Small intestine (tissue), 7 donors: Measurements from ENCODE around the gene SMTNL1. TPM values are rescaled to one million over a fixed set of nuclear protein-coding genes. Genes with fewer than 3 reads are reported as not detected.

Experiments
- DNase-seq, 2 donors: peaks; one replicate each; pipeline versions ENCODE4 v3.0.0 to v3.0.0-alpha.2; 2013
- FAIRE-seq: peaks from 2 replicates; lab custom pipeline; 2012; peaks lifted over from hg19 to GRCh38; lab: Jason Lieb, UNC
- H3K27ac ChIP-seq, 3 donors: one replicate each; pipeline ENCODE4 v1.5.1; 2013; ENCODE audit warnings: low read length in 2 of 3, mild to moderate bottlenecking in 2 of 3, control low read depth in 1 of 3, inconsistent platforms in 1 of 3, low read depth in 1 of 3, moderate library complexity in 1 of 3
- H3K27me3 ChIP-seq, 3 donors: one replicate each; pipeline ENCODE4 v1.6.1; 2013; ENCODE audit warnings: low read length in 3 of 3, inconsistent platforms in 1 of 3; ENCODE audit not compliant: control insufficient read depth in 3 of 3, insufficient read depth in 3 of 3
- H3K36me3 ChIP-seq, 3 donors: one replicate each; pipeline ENCODE4 v1.6.1; 2013; ENCODE audit warnings: low read length in 3 of 3, inconsistent platforms in 1 of 3, low read depth in 1 of 3, mild to moderate bottlenecking in 1 of 3, moderate library complexity in 1 of 3; ENCODE audit not compliant: control insufficient read depth in 3 of 3, insufficient read depth in 2 of 3
- H3K4me1 ChIP-seq, 3 donors: one replicate each; pipeline ENCODE4 v1.6.1; 2013; ENCODE audit warnings: low read length in 2 of 3, inconsistent platforms in 1 of 3, low read depth in 1 of 3, mild to moderate bottlenecking in 1 of 3, moderate library complexity in 1 of 3; ENCODE audit not compliant: control insufficient read depth in 3 of 3, insufficient read depth in 2 of 3
- H3K4me3 ChIP-seq, 3 donors: one replicate each; pipeline ENCODE4 v1.5.1; 2013; ENCODE audit warnings: low read length in 3 of 3, control low read depth in 1 of 3, inconsistent platforms in 1 of 3, low read depth in 1 of 3, mild to moderate bottlenecking in 1 of 3, moderate library complexity in 1 of 3
- H3K9me3 ChIP-seq, 2 donors: one replicate each; pipeline ENCODE4 v1.6.1; 2013; ENCODE audit warnings: low read depth in 1 of 2, low read length in 1 of 2; ENCODE audit not compliant: control insufficient read depth in 2 of 2, insufficient read depth in 1 of 2
- WGBS, 3 donors: extraction: QIAGEN DNeasy Blood & Tissue Kit; methylation state at CpG; one replicate each; pipeline ENCODE4 v1.1.7; 2013; 5-methylcytosine and 5-hydroxymethylcytosine counted together
- polyA plus RNA-seq, 4 donors: library from polyadenylated mRNA; stranded (reverse) in 3 of 4; unstranded in 1 of 4; fragments of 200-250 nt in 3 of 4; fragments of 120-200 nt in 1 of 4; gene quantifications; one replicate each; pipeline versions ENCODE4 v1.2.1 to v1.2.3, GENCODE V29; 2013
- donor health status: healthy with polysubstance abuse.
- donor health status: control.
- donor health status: control.
- donor health status: Bipolar disorder and iron deficiency.
- donor health status: healthy.

Gene SMTNL1
- polyA plus RNA-seq, 4 donors, result 0.58 TPM; not detected in 3

GRCh38 chr11:57497303-57498247, 39.8 kb upstream of the SMTNL1 start:
- H3K4me3 ChIP-seq, result no peak overlapping the region
- FAIRE-seq (no peak), DNase-seq (peak; percentile 62 to 85)
- no peaks in the 10 kb centered on the region for H3K9me3 ChIP-seq
- H3K36me3 ChIP-seq, result peaks cover 0 to 39% (median 0%) of the 10 kb centered on the region in 3 donors
- peaks cover 0 to 49% (median 0%) of the 10 kb centered on the region in 3 donors for H3K4me1 ChIP-seq
- H3K27me3 ChIP-seq, result no peaks in the 10 kb centered on the region
- WGBS, 3 donors, result 32 to 75% (median 50%) methylated on average over 15 of the region's 15 CpGs
- H3K27ac ChIP-seq, result peak overlapping the region in 1 of 3 donors; percentile 79

- Histone ChIP-seq H3K9me3 (no peaks in the 10 kb centered on the region), H3K36me3 (peaks cover 0 to 36% (median 0%) of the 10 kb centered on the region in 3 donors), H3K27ac (peak overlapping the region in 1 of 3 donors; percentile 79), H3K27me3 (no peaks in the 10 kb centered on the region), H3K4me1 (peaks cover 0 to 50% (median 3%) of the 10 kb centered on the region in 3 donors), H3K4me3 (no peak overlapping the region)
- WGBS, 3 donors, result 32 to 74% (median 46%) methylated on average over 6 of the region's 6 CpGs
- DNase-seq (peak; percentile 24 to 46), FAIRE-seq (no peak)
Observed at GRCh38 chr11:57498540-57498939, 38.9 kb upstream of the SMTNL1 start.

GRCh38 chr11:57499413-57499982, 37.9 kb upstream of the SMTNL1 start:
- Histone ChIP-seq H3K36me3 (peaks cover 0 to 29% (median 0%) of the 10 kb centered on the region in 3 donors), H3K4me3 (peak overlapping the region in 1 of 3 donors; percentile 36), H3K27me3 (no peaks in the 10 kb centered on the region), H3K9me3 (no peaks in the 10 kb centered on the region), H3K27ac (peak overlapping the region; percentile 37 to 78 (median 64)), H3K4me1 (peaks cover 0 to 46% (median 3%) of the 10 kb centered on the region in 3 donors)
- WGBS, 3 donors, result 10 to 21% (median 16%) methylated on average over 34 to 35 of the region's 35 CpGs
- peak; percentile 95 to 97 for DNase-seq
- no peak for FAIRE-seq

- H3K27ac ChIP-seq, result peak overlapping the region in 2 of 3 donors; percentile 36 to 78
- 45 to 49% (median 48%) methylated on average over 12 of the region's 12 CpGs for WGBS, 3 donors
- peaks cover 0 to 28% (median 0%) of the 10 kb centered on the region in 3 donors for H3K36me3 ChIP-seq
- H3K27me3 ChIP-seq, result no peaks in the 10 kb centered on the region
- DNase-seq (no peak), FAIRE-seq (no peak)
- H3K9me3 ChIP-seq, result no peaks in the 10 kb centered on the region
- peaks cover 0 to 46% (median 3%) of the 10 kb centered on the region in 3 donors for H3K4me1 ChIP-seq
- H3K4me3 ChIP-seq, result peak overlapping the region in 1 of 3 donors; percentile 36
Observed at GRCh38 chr11:57499983-57500461, 37.4 kb upstream of the SMTNL1 start.

GRCh38 chr11:57500515-57500914, 36.9 kb upstream of the SMTNL1 start:
- H3K36me3 ChIP-seq, result peaks cover 0 to 29% (median 0%) of the 10 kb centered on the region in 3 donors
- peaks cover 0 to 46% (median 3%) of the 10 kb centered on the region in 3 donors for H3K4me1 ChIP-seq
- FAIRE-seq (no peak), DNase-seq (no peak)
- H3K9me3 ChIP-seq, result no peaks in the 10 kb centered on the region
- 86 to 87% (median 86%) methylated on average over 8 of the region's 8 CpGs for WGBS, 3 donors
- no peak overlapping the region for H3K4me3 ChIP-seq
- H3K27me3 ChIP-seq, result no peaks in the 10 kb centered on the region
- peak overlapping the region in 1 of 3 donors; percentile 36 for H3K27ac ChIP-seq

GRCh38 chr11:57500926-57501325, 36.5 kb upstream of the SMTNL1 start:
- Histone ChIP-seq H3K27ac (no peak overlapping the region), H3K4me1 (peaks cover 0 to 46% (median 3%) of the 10 kb centered on the region in 3 donors), H3K9me3 (no peaks in the 10 kb centered on the region), H3K4me3 (no peak overlapping the region), H3K36me3 (peaks cover 0 to 27% (median 0%) of the 10 kb centered on the region in 3 donors), H3K27me3 (no peaks in the 10 kb centered on the region)
- no peak for DNase-seq
- 89 to 97% (median 96%) methylated on average over 14 to 15 of the region's 15 CpGs for WGBS, 3 donors
- FAIRE-seq, result no peak

GRCh38 chr11:57501953-57502352, 35.4 kb upstream of the SMTNL1 start:
- Histone ChIP-seq H3K9me3 (no peaks in the 10 kb centered on the region), H3K4me3 (no peak overlapping the region), H3K36me3 (peaks cover 0 to 24% (median 0%) of the 10 kb centered on the region in 3 donors), H3K27ac (no peak overlapping the region), H3K4me1 (peaks cover 0 to 37% (median 3%) of the 10 kb centered on the region in 3 donors), H3K27me3 (no peaks in the 10 kb centered on the region)
- DNase-seq (peak; percentile 50 to 59), FAIRE-seq (no peak)
- 27 to 65% (median 40%) methylated on average over 4 of the region's 4 CpGs for WGBS, 3 donors

GRCh38 chr11:57502376-57502775, 35.0 kb upstream of the SMTNL1 start:
- DNase-seq (no peak), FAIRE-seq (no peak)
- peaks cover 0 to 32% (median 3%) of the 10 kb centered on the region in 3 donors for H3K4me1 ChIP-seq
- no peaks in the 10 kb centered on the region for H3K9me3 ChIP-seq
- H3K27me3 ChIP-seq, result no peaks in the 10 kb centered on the region
- no peak overlapping the region for H3K4me3 ChIP-seq
- no peak overlapping the region for H3K27ac ChIP-seq
- H3K36me3 ChIP-seq, result peaks cover 0 to 22% (median 0%) of the 10 kb centered on the region in 3 donors
- WGBS, 3 donors, result 80 to 92% (median 85%) methylated on average over 3 of the region's 3 CpGs
